HCT116 (cell line): ENCODE data around the gene CCDC127. TPM values are rescaled to one million over a fixed set of nuclear protein-coding genes. Genes with fewer than 3 reads are reported as not detected.
"Not testable (repeated sequence)": the region's sequence is repeated elsewhere in the genome, so short reads cannot be mapped to it uniquely, and the experiment has no call there.

Experiments
- ATAC-seq: fragments of 200-7000 bp; cut with Tn5 transposase; 2 replicates; pipeline ENCODE4 v1.9.1; 2020; ENCODE audit warnings: mild to moderate bottlenecking, moderate library complexity
- BruUV-seq: library from RNA; stranded (reverse); fragments of 400-500 nt; replicated peaks from 2 replicates; lab custom pipeline; 2021; lab: Mats Ljungman, UMichigan
- CTCF ChIA-PET: fragments of 300-600 bp; sonication (Branson Sonifier 250); formaldehyde crosslinking; loops from one replicate; lab custom pipeline; 2021; ENCODE audit warnings: antibody characterized with exemption; lab: Charles Lee
- POLR2A ChIA-PET: fragments of 300-600, 350-600 bp; sonication (Branson Sonifier 250); formaldehyde crosslinking; loops from one replicate; lab custom pipeline; 2021; ENCODE audit warnings: antibody characterized with exemption; lab: Charles Lee
- RAD21 ChIA-PET, 2 experiments: fragments of 300-600 bp; sonication (Branson Sonifier 250); formaldehyde crosslinking; loops; one replicate each; lab custom pipeline; 2023; ENCODE audit warnings: low total read pairs in 2 of 2; ENCODE audit not compliant: uncharacterized antibody in 2 of 2, unreplicated experiment in 2 of 2, low non-redundant PET in 1 of 2; lab: Charles Lee
- DNase-seq: peaks from one replicate; pipeline ENCODE4 v3.0.0-alpha.2; 2010; ENCODE audit warnings: low read depth, low spot score
- H2AFZ ChIP-seq: fragments of 200-600 bp; shearing (Covaris generic), sonication (generic); 2 replicates; pipeline ENCODE4 v1.6.1; 2017; ENCODE audit warnings: low read depth, mixed run types, mixed read lengths, antibody characterized with exemption, low read length; ENCODE audit not compliant: poor library complexity, severe bottlenecking
- H3K27ac ChIP-seq: 2 replicates; pipeline ENCODE4 v1.5.1; 2012; ENCODE audit warnings: low read depth, low read length
- H3K27me3 ChIP-seq: fragments of 200-600 bp; sonication (generic); 2 replicates; pipeline ENCODE4 v1.6.1; 2016; ENCODE audit warnings: mixed run types, low read length, mixed read lengths; ENCODE audit not compliant: insufficient read depth
- H3K36me3 ChIP-seq, 2 experiments: fragments of 200-500 bp in 1 of 2; fragments of 200-600 bp in 1 of 2; sonication (Bioruptor generic) in 1 of 2; sonication (generic) in 1 of 2; 2 replicates each; pipeline versions ENCODE4 v1.5.1 to v1.6.1; 2014 to 2016; ENCODE audit warnings: low read length in 2 of 2, inconsistent platforms in 1 of 2, mixed read lengths in 1 of 2, mixed run types in 1 of 2; ENCODE audit not compliant: insufficient read depth in 2 of 2, control insufficient read depth in 1 of 2
- H3K4me1 ChIP-seq, 2 experiments: fragments of 200-600 bp in 1 of 2; sonication (generic) in 1 of 2; 2 replicates each; pipeline versions ENCODE4 v1.5.1 to v1.6.1; 2012 to 2017; ENCODE audit warnings: low read length in 2 of 2, inconsistent platforms in 1 of 2, mild to moderate bottlenecking in 1 of 2, mixed read lengths in 1 of 2, mixed run types in 1 of 2, moderate library complexity in 1 of 2; ENCODE audit not compliant: insufficient read depth in 2 of 2, control insufficient read depth in 1 of 2
- H3K4me2 ChIP-seq: fragments of 200-600 bp; sonication (generic); 2 replicates; pipeline ENCODE4 v1.6.1; 2017; ENCODE audit warnings: mixed run types, low read length, mixed read lengths
- H3K4me3 ChIP-seq, 2 experiments: fragments of 200-600 bp in 1 of 2; sonication (generic) in 1 of 2; replicated peaks in 1 of 2; 2 replicates each; pipeline ENCODE4 v1.5.1; 2011 to 2016; ENCODE audit warnings: low read length in 2 of 2, control low read depth in 1 of 2, low read depth in 1 of 2, mild to moderate bottlenecking in 1 of 2, mixed read lengths in 1 of 2, mixed run types in 1 of 2
- H3K79me2 ChIP-seq: fragments of 200-600 bp; sonication (generic); 2 replicates; pipeline ENCODE4 v1.6.1; 2017; ENCODE audit warnings: mild to moderate bottlenecking, mixed run types, low read length, moderate library complexity, mixed read lengths; ENCODE audit not compliant: insufficient read depth
- H3K9ac ChIP-seq: fragments of 200-600 bp; sonication (generic); 2 replicates; pipeline ENCODE4 v1.6.1; 2016; ENCODE audit warnings: low read length, mixed read lengths
- H3K9me2 ChIP-seq: fragments of 200-600 bp; sonication (generic), shearing (Covaris generic); 2 replicates; pipeline ENCODE4 v1.6.1; 2017; ENCODE audit warnings: mixed run types, mild to moderate bottlenecking, moderate library complexity; ENCODE audit not compliant: insufficient read depth
- H3K9me3 ChIP-seq, 2 experiments: fragments of 200-500 bp in 1 of 2; fragments of 200-600 bp in 1 of 2; sonication (Bioruptor generic) in 1 of 2; sonication (generic) in 1 of 2; 2 replicates each; pipeline ENCODE4 v1.6.1; 2014 to 2017; ENCODE audit warnings: low read length in 2 of 2, mixed read lengths in 2 of 2, inconsistent platforms in 1 of 2, low read depth in 1 of 2, mild to moderate bottlenecking in 1 of 2, mixed run types in 1 of 2, moderate library complexity in 1 of 2; ENCODE audit not compliant: control insufficient read depth in 1 of 2, insufficient read depth in 1 of 2
- H4K20me1 ChIP-seq: fragments of 200-600 bp; sonication (generic), shearing (Covaris generic); 2 replicates; pipeline ENCODE4 v1.6.1; 2017; ENCODE audit warnings: mixed run types, mild to moderate bottlenecking, moderate library complexity; ENCODE audit not compliant: insufficient read depth
- ATF3 ChIP-seq: IDR thresholded peaks from 2 replicates; pipeline ENCODE4 v1.6.1; 2012
- CEBPB ChIP-seq: IDR thresholded peaks from 2 replicates; pipeline ENCODE4 v1.6.1; 2012; ENCODE audit warnings: low read depth
- EGR1 ChIP-seq: IDR thresholded peaks from 2 replicates; pipeline ENCODE4 v1.6.1; 2012; ENCODE audit warnings: low read depth
- ELF1 ChIP-seq: IDR thresholded peaks from 2 replicates; pipeline ENCODE4 v1.6.1; 2012; ENCODE audit warnings: low read depth, borderline replicate concordance
- EZH2 ChIP-seq: fragments of 200-600 bp; sonication (generic); IDR thresholded peaks from 2 replicates; pipeline ENCODE4 v1.6.1; 2017; ENCODE audit warnings: antibody characterized with exemption, mixed run types
- EZH2phosphoT487 ChIP-seq: fragments of 200-600 bp; IDR thresholded peaks from 2 replicates; pipeline ENCODE4 v1.6.1; 2018; ENCODE audit warnings: antibody characterized with exemption, borderline replicate concordance
- FOSL1 ChIP-seq: IDR thresholded peaks from 2 replicates; pipeline ENCODE4 v1.6.1; 2012; ENCODE audit warnings: low read depth
- JUND ChIP-seq: IDR thresholded peaks from 2 replicates; pipeline ENCODE4 v1.6.1; 2012
- MAX ChIP-seq: IDR thresholded peaks from 2 replicates; pipeline ENCODE4 v1.6.1; 2012
- POLR2A ChIP-seq: IDR thresholded peaks from 2 replicates; pipeline ENCODE4 v1.7.0; 2011; ENCODE audit warnings: borderline replicate concordance; ENCODE audit not compliant: insufficient read depth, insufficient read length; ENCODE audit errors: extremely low read depth
- RAD21 ChIP-seq: IDR thresholded peaks from 2 replicates; pipeline ENCODE4 v1.6.1; 2012; ENCODE audit warnings: low read depth, mild to moderate bottlenecking
- SRF ChIP-seq: IDR thresholded peaks from 2 replicates; pipeline ENCODE4 v1.6.1; 2012; ENCODE audit warnings: low read depth
- TCF7L2 ChIP-seq: IDR thresholded peaks from 2 replicates; pipeline ENCODE4 v1.7.0; 2011; ENCODE audit warnings: borderline replicate concordance, inconsistent platforms; ENCODE audit not compliant: insufficient read depth, insufficient read length; ENCODE audit errors: extremely low read depth
- YY1 ChIP-seq: IDR thresholded peaks from 2 replicates; pipeline ENCODE4 v1.6.1; 2011; ENCODE audit warnings: low read length, low read depth, moderate library complexity, mild to moderate bottlenecking; ENCODE audit not compliant: insufficient replicate concordance; ENCODE audit errors: extremely low read depth
- ZFX ChIP-seq: fragments of 450-650 bp; IDR thresholded peaks from 2 replicates; pipeline ENCODE4 v1.6.1; 2017
- ZNF274 ChIP-seq: fragments of 200-500 bp; sonication (Bioruptor generic); IDR thresholded peaks from 2 replicates; pipeline ENCODE4 v1.6.1; 2014; ENCODE audit warnings: mild to moderate bottlenecking, low read depth, low read length, inconsistent platforms
- intact Hi-C: fragments of 100-400 bp; cut with micrococcal nuclease; formaldehyde crosslinking; loops from 2 replicates; pipeline ENCODE4 v1.10.0; 2022
- total RNA-seq: library from RNA; stranded (reverse); gene quantifications from one replicate; pipeline ENCODE4 v1.2.1, GENCODE V29; 2021; ENCODE audit not compliant: unreplicated experiment
- TF ChIP-seq, protein P1 (sequence below): IDR thresholded peaks from 2 replicates; pipeline ENCODE4 v1.6.1; 2012; ENCODE audit warnings: low read depth

The CCDC127 gene
- total RNA-seq, 1 experiment from 2014 or later: 5.1 TPM

GRCh38 chr5:197892-198489 lies 20.0 kb downstream of the CCDC127 start:
- CTCF ChIA-PET: no interaction called here
- no peak overlapping the region for H2AFZ ChIP-seq
- H3K9me3 ChIP-seq: no peaks in the 10 kb centered on the region
- intact Hi-C loops: no loop called here
- POLR2A ChIA-PET: no interaction called here
- TF ChIP-seq ZNF274 (no peak), FOSL1 (no peak), TCF7L2 (no peak), ATF3 (no peak), ELF1 (no peak), CEBPB (no peak), SRF (no peak), JUND (no peak), MAX (no peak), EZH2phosphoT487 (no peak), POLR2A (no peak), RAD21 (no peak), EZH2 (no peak), EGR1 (no peak), YY1 (no peak), ZFX (no peak)
- TF ChIP-seq, protein P1, sequence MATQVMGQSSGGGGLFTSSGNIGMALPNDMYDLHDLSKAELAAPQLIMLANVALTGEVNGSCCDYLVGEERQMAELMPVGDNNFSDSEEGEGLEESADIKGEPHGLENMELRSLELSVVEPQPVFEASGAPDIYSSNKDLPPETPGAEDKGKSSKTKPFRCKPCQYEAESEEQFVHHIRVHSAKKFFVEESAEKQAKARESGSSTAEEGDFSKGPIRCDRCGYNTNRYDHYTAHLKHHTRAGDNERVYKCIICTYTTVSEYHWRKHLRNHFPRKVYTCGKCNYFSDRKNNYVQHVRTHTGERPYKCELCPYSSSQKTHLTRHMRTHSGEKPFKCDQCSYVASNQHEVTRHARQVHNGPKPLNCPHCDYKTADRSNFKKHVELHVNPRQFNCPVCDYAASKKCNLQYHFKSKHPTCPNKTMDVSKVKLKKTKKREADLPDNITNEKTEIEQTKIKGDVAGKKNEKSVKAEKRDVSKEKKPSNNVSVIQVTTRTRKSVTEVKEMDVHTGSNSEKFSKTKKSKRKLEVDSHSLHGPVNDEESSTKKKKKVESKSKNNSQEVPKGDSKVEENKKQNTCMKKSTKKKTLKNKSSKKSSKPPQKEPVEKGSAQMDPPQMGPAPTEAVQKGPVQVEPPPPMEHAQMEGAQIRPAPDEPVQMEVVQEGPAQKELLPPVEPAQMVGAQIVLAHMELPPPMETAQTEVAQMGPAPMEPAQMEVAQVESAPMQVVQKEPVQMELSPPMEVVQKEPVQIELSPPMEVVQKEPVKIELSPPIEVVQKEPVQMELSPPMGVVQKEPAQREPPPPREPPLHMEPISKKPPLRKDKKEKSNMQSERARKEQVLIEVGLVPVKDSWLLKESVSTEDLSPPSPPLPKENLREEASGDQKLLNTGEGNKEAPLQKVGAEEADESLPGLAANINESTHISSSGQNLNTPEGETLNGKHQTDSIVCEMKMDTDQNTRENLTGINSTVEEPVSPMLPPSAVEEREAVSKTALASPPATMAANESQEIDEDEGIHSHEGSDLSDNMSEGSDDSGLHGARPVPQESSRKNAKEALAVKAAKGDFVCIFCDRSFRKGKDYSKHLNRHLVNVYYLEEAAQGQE: no peak
- TF ChIP-seq, all 23 proteins: peak for 0
- no peaks in the 10 kb centered on the region for H3K36me3 ChIP-seq
- H3K27ac ChIP-seq: no peak overlapping the region
- no TSS peak for BruUV-seq
- H3K79me2 ChIP-seq: no peaks in the 10 kb centered on the region
- RAD21 ChIA-PET: no interaction called here
- no peak overlapping the region for H3K4me3 ChIP-seq
- no peaks in the 10 kb centered on the region for H4K20me1 ChIP-seq
- no peaks in the 10 kb centered on the region for H3K9me2 ChIP-seq
- no peaks in the 10 kb centered on the region for H3K4me1 ChIP-seq
- H3K4me2 ChIP-seq: no peak overlapping the region
- H3K27me3 ChIP-seq: no peaks in the 10 kb centered on the region
- ATAC-seq (no peak), DNase-seq (no peak)
- H3K9ac ChIP-seq: no peak overlapping the region

DNA sequence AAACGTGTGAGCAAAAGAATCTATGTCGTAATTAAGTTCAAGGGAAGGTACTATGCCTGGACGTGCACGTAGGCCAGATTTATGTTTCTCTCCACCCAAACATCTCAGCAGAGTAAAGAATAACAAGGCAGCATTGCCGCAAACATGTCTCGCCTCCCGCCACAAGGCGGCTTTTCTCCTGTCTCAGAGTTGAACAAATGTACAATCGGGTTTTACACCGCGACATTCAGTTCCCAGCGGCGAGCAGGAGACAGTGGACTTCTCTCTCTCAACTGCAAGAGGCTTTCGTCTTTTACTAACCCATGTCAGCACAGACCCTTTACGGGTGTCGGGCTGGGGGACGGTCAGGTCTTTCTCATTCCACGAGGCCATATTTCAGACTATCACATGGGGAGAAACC lies 20.9 kb downstream of the CCDC127 start:
- H3K4me3 ChIP-seq, H3K4me2 ChIP-seq, intact Hi-C loops, H3K9ac ChIP-seq, H3K27ac ChIP-seq, H4K20me1 ChIP-seq, H3K36me3 ChIP-seq, RAD21 ChIA-PET, BruUV-seq, H3K9me2 ChIP-seq, H3K9me3 ChIP-seq, POLR2A ChIA-PET, H3K27me3 ChIP-seq, ATAC-seq, H3K79me2 ChIP-seq, H3K4me1 ChIP-seq, DNase-seq, H2AFZ ChIP-seq, CTCF ChIA-PET: not testable (repeated sequence)
